GM12892 (cell line): ENCODE measurements around the gene PHF21B.

ENCODE experiments used
- POLR2A ChIP-seq: IDR thresholded peaks from 2 replicates; pipeline ENCODE4 v1.6.1; 2011; ENCODE audit warnings: low read depth, low read length, control low read depth
- POLR2AphosphoS5 ChIP-seq: IDR thresholded peaks from 2 replicates; pipeline ENCODE4 v1.6.1; 2011; ENCODE audit warnings: low read depth, low read length, control low read depth
- TAF1 ChIP-seq: IDR thresholded peaks from 2 replicates; pipeline ENCODE4 v1.6.1; 2011; ENCODE audit warnings: low read depth, mild to moderate bottlenecking, control low read depth, low read length, borderline replicate concordance

DNA sequence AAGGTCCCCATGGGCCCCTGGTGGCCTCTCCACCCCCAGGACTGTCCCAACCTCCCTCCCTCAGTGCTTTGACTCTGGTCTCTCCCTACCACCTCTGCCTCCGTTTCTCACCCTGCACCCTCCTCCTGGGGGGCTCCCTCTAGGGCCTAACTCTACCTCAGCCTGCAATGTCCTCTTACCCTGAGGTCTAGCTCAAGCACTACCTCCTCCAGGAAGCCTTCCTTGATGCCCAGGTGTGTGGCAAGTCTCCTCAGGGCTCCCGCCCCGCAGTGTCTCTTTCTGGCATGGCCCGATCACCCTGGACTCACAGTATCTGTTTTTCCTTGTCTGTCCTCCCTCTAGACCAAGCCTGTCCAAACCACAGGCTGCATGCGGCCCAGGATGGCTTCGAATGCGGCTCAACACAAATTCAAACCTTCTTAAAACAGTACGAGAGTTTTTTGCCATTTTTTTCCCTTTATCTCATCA is 90.8 kb downstream of the PHF21B start:
- TF ChIP-seq POLR2A, result no peak
- TF ChIP-seq POLR2AphosphoS5, result no peak
- no peak for TF ChIP-seq TAF1
